DND-41 (cell line): ENCODE measurements around the gene RACGAP1.

Experiments
- EZH2 ChIP-seq: IDR thresholded peaks from 3 replicates; pipeline ENCODE4 v1.6.1; 2012; ENCODE audit warnings: borderline replicate concordance, low read depth, mild to moderate bottlenecking, moderate library complexity, low read length, inconsistent platforms; ENCODE audit not compliant: severe bottlenecking
- TF ChIP-seq, protein P1 (sequence below): IDR thresholded peaks from 2 replicates; pipeline ENCODE4 v1.5.1; 2012; ENCODE audit warnings: borderline replicate concordance, low read length, moderate library complexity, mild to moderate bottlenecking; ENCODE audit not compliant: poor library complexity, severe bottlenecking; ENCODE audit errors: extremely low read depth

DNA sequence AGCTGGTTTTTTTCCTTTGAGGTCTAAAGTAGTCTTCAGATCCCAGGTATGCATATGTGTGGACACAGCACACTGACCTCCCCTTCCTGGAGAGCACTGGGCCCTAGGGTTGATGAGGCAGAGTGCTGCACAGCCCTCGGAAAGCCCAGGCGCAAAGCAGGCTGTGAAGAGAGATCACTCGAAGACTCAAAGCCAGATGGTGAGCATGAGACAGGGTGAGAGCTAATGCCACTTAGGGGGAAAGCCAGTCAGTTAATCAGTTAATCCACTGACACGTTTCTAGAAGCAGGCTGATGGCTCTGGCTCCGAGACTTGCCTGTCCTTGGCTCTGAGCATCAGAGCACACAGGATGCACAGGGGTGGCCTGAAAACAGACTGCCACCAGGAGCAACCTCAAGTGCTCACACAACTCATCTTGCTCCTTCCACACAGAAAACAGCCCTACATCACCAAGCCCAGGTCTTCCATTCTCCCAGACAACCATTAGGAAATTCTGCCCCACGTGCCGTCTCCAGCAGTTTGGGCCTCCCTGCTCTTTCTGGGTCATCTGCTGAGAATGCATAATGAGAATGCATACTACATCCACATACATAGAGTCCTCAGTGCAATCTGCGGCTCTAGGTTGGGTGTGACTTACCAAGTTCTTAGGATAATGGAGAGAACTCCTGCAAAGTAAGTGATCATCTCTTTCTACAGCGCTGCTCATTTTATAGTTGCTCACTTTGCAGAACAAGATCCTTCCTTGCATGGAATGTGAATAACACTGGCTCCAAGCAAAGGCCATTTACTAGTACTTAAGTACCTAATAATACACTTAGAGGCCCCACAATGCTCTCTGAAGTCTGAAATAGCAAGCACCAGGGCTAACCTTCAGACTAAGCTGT, 40.6 kb downstream of the RACGAP1 start:
- TF ChIP-seq, protein P1, sequence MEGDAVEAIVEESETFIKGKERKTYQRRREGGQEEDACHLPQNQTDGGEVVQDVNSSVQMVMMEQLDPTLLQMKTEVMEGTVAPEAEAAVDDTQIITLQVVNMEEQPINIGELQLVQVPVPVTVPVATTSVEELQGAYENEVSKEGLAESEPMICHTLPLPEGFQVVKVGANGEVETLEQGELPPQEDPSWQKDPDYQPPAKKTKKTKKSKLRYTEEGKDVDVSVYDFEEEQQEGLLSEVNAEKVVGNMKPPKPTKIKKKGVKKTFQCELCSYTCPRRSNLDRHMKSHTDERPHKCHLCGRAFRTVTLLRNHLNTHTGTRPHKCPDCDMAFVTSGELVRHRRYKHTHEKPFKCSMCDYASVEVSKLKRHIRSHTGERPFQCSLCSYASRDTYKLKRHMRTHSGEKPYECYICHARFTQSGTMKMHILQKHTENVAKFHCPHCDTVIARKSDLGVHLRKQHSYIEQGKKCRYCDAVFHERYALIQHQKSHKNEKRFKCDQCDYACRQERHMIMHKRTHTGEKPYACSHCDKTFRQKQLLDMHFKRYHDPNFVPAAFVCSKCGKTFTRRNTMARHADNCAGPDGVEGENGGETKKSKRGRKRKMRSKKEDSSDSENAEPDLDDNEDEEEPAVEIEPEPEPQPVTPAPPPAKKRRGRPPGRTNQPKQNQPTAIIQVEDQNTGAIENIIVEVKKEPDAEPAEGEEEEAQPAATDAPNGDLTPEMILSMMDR = no peak
- TF ChIP-seq EZH2 = no peak
